Measurements from ENCODE around the gene TTC3. TPM values are rescaled to one million over a fixed set of nuclear protein-coding genes. Genes with fewer than 3 reads are reported as not detected.
"Not testable (repeated sequence)": the region's sequence is repeated elsewhere in the genome, so short reads cannot be mapped to it uniquely, and the experiment has no call there.

TTC3 gene
- total RNA-seq, 1 donor from 2014 or later: 235 TPM

DNA sequence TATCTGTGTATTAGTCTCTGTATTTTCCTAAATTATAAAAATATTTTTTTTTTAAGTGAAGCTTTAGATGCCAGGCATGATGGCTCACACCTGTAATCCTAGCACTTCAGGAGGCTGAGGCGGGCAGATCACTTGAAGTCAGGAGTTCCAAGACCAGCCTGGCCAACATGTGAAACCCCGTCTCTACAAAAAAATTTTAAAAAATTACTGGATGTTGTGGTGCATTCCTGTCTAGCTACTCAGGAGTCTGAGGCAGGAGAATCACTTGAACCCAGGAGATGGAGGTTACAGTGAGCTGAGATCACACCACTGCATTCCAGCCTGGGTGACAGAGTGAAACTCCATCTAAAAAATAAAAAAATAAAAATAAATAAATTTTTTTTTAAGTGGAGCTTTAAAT lies 43.4 kb downstream of the TTC3 start:
- not testable (repeated sequence) for H3K36me3 Mint-ChIP-seq (ENCODE audit: unreplicated experiment); H3K4me1 Mint-ChIP-seq (ENCODE audit: low read depth, unreplicated experiment); H3K4me3 Mint-ChIP-seq (ENCODE audit: unreplicated experiment)

DNA sequence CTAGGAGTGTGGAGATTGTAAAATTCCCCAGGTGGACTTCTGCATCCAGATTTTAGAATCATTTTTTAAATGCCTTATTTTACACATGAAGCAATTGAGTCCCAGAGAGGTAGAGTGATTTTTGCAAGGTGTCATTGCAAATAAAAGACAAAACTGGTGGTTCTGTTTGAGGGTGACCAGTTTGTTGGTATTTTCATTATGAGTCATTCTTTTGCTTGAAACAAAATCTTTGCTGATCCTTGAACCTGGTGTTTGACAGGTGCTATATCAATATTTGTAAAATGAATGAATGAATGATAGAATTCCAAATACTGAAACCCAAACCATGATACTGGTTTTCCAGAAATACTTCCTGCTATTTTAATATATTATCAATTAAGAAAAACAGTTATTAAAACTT lies 44.1 kb downstream of the TTC3 start:
- TF ChIP-seq, protein P1, sequence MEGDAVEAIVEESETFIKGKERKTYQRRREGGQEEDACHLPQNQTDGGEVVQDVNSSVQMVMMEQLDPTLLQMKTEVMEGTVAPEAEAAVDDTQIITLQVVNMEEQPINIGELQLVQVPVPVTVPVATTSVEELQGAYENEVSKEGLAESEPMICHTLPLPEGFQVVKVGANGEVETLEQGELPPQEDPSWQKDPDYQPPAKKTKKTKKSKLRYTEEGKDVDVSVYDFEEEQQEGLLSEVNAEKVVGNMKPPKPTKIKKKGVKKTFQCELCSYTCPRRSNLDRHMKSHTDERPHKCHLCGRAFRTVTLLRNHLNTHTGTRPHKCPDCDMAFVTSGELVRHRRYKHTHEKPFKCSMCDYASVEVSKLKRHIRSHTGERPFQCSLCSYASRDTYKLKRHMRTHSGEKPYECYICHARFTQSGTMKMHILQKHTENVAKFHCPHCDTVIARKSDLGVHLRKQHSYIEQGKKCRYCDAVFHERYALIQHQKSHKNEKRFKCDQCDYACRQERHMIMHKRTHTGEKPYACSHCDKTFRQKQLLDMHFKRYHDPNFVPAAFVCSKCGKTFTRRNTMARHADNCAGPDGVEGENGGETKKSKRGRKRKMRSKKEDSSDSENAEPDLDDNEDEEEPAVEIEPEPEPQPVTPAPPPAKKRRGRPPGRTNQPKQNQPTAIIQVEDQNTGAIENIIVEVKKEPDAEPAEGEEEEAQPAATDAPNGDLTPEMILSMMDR (IDR thresholded peaks at IDR 0.05; ENCODE audit: partially characterized antibody, unreplicated experiment): no peak
- Mint-ChIP-seq H3K27me3 (ENCODE audit: unreplicated experiment) (peaks cover under 1% of the 10 kb centered on the region), H3K4me3 (ENCODE audit: unreplicated experiment) (no peak overlapping the region), H3K36me3 (ENCODE audit: unreplicated experiment) (peaks cover 9% of the 10 kb centered on the region), H3K4me1 (ENCODE audit: low read depth, unreplicated experiment) (peaks cover 9% of the 10 kb centered on the region), H3K9me3 (ENCODE audit: unreplicated experiment) (no peaks in the 10 kb centered on the region), H3K27ac (ENCODE audit: unreplicated experiment) (no peak overlapping the region)
- DNase-seq: no peak

More for the DNA sequence above, 43.4 kb downstream of the TTC3 start:
- H3K27me3 Mint-ChIP-seq (ENCODE audit: unreplicated experiment); DNase-seq; H3K27ac Mint-ChIP-seq (ENCODE audit: unreplicated experiment); H3K9me3 Mint-ChIP-seq (ENCODE audit: unreplicated experiment): not testable (repeated sequence)

DNA sequence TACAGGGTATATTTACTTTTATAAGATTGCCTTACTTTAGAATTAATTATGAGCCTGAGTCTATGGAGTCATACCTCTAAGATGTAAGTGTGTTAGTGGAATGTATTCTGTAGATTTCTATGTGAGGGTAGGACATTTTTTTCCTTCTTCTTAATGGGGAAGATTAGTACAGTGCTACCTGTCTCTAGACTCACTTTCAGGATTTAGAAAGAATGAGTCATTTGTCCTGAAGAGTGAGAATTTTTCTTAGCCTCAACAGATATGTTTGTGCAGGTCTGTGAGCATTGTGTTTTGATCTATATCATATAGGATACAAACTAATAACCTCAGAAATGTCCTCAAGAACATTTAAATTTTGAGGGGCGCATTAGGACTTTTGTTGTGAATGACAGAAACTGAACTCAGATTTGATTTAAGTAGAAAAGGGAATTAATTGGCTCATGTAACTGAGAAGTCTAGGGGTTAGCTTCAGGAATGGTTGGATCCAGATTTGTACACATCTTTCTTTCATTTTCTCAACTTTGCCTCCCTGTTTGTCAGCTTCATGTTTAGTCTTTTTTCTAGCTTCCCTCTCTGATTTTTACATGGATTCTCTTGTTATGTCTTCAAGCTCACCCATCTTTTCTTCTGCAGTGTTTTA lies 45.3 kb downstream of the TTC3 start:
- Mint-ChIP-seq H3K4me3 (ENCODE audit: unreplicated experiment) (no peak overlapping the region), H3K9me3 (ENCODE audit: unreplicated experiment) (no peaks in the 10 kb centered on the region), H3K27ac (ENCODE audit: unreplicated experiment) (no peak overlapping the region), H3K27me3 (ENCODE audit: unreplicated experiment) (no peaks in the 10 kb centered on the region), H3K36me3 (ENCODE audit: unreplicated experiment) (peaks cover 9% of the 10 kb centered on the region), H3K4me1 (ENCODE audit: low read depth, unreplicated experiment) (peaks cover 9% of the 10 kb centered on the region)
- TF ChIP-seq, protein P1 (IDR thresholded peaks at IDR 0.05; ENCODE audit: partially characterized antibody, unreplicated experiment): no peak
- no peak for DNase-seq

DNA sequence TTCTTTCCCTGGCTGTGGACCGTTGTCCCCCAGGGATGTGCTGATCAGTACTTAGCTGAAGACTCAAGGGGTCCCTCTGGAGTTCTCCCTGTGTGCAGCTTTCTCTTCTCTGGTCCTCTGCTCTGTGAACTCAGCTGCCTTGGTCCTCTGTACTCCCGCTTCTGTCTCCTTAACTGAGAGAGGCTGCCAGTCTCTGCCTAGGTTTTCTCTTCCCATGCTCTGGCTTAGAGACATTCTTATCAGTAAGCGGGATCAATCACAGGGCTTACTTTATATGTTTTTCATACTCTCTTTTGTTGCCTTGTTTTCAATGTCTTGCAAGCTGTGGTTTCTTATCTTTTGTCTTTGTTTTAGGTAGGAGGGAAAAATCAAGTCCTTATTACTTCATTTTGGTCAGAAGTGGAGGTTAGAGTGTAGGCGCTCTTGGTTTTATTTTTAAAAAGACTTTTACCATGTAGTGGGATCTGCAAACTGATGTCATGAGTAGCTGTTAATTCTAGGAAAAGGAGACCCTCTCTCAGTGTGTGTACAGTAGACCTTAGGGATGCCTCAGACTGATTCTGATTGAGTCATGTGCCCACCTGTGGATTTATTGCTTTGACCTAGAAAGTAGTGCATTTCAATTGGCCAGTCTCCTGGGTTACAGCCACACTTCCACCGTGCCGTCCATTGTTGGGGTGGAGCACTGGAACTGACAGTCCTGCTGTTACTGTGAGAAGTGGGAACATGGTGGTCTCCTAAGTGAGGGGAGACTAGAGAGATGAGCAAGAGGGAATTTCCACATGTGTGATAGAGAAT lies 46.6 kb downstream of the TTC3 start:
- Mint-ChIP-seq H3K4me3 (ENCODE audit: unreplicated experiment) (no peak overlapping the region), H3K36me3 (ENCODE audit: unreplicated experiment) (peaks cover 9% of the 10 kb centered on the region), H3K4me1 (ENCODE audit: low read depth, unreplicated experiment) (peaks cover 9% of the 10 kb centered on the region), H3K27me3 (ENCODE audit: unreplicated experiment) (no peaks in the 10 kb centered on the region), H3K9me3 (ENCODE audit: unreplicated experiment) (no peaks in the 10 kb centered on the region), H3K27ac (ENCODE audit: unreplicated experiment) (no peak overlapping the region)
- TF ChIP-seq, protein P1 (IDR thresholded peaks at IDR 0.05; ENCODE audit: partially characterized antibody, unreplicated experiment): no peak
- peak; percentile 36 for DNase-seq

DNA sequence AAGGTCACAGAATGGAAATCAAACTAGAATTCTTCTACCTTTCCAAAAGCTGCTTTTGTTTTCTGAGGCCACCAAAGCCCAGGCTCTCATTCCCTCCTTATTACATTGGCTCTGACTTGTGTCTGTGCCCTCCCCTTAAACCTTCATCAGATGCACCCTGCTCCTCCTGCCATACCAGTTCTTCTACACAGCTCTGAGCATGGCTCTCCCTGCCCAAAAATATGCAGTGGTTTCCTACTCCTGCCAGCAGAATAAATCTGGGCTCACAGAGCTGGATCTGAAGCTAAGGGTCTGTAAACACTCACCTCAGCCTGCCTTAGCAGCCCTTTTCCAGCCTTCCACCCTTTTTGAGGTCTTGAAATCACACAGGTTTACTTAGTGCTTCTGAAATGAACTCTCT lies 55.0 kb downstream of the TTC3 start:
- TF ChIP-seq, protein P1 (IDR thresholded peaks at IDR 0.05; ENCODE audit: partially characterized antibody, unreplicated experiment): no peak
- no peak for DNase-seq
- Mint-ChIP-seq H3K9me3 (ENCODE audit: unreplicated experiment) (no peaks in the 10 kb centered on the region), H3K27me3 (ENCODE audit: unreplicated experiment) (no peaks in the 10 kb centered on the region), H3K4me1 (ENCODE audit: low read depth, unreplicated experiment) (no peaks in the 10 kb centered on the region), H3K36me3 (ENCODE audit: unreplicated experiment) (no peaks in the 10 kb centered on the region), H3K4me3 (ENCODE audit: unreplicated experiment) (no peak overlapping the region), H3K27ac (ENCODE audit: unreplicated experiment) (no peak overlapping the region)

Data from glutamatergic neuron (in vitro differentiated cells).